B cell (primary cell): ENCODE data around the gene CDH18. TPM values are rescaled to one million over a fixed set of nuclear protein-coding genes. Genes with fewer than 3 reads are reported as not detected.

Experiments used
- ATAC-seq: fragments of 200-7000 bp; cut with Tn5 transposase; one replicate; pipeline ENCODE4 v1.10.0; 2021; ENCODE audit warnings: low read depth, mild to moderate bottlenecking, moderate number of reproducible peaks, moderate library complexity
- CTCF ChIA-PET: fragments of 350-600 bp; sonication (Branson Sonifier 250); formaldehyde crosslinking; loops from one replicate; lab custom pipeline; 2021; ENCODE audit warnings: antibody characterized with exemption, inconsistent platforms; lab: Charles Lee
- POLR2A ChIA-PET: fragments of 350-600 bp; sonication (Branson Sonifier 250); formaldehyde crosslinking; loops from one replicate; lab custom pipeline; 2021; ENCODE audit warnings: antibody characterized with exemption; lab: Charles Lee
- DNase-seq: peaks from one replicate; pipeline ENCODE4 v3.0.0; 2013
- H2AFZ ChIP-seq: 2 replicates; pipeline ENCODE4 v1.6.1; 2012; ENCODE audit warnings: mild to moderate bottlenecking, low read depth, low read length; ENCODE audit not compliant: insufficient read depth, poor library complexity, severe bottlenecking
- H3K27ac ChIP-seq, 2 donors: 1 replicate in 1 of 2; 2 replicates in 1 of 2; pipeline ENCODE4 v1.5.1; 2012 to 2013; ENCODE audit warnings: low read length in 2 of 2, mild to moderate bottlenecking in 2 of 2, moderate library complexity in 1 of 2
- H3K27me3 ChIP-seq, 4 experiments: fragments of 200-600 bp in 1 of 4; sonication (generic) in 1 of 4; replicated peaks in 1 of 4; 1 replicate in 2 of 4; 2 replicates in 2 of 4; pipeline versions ENCODE4 v1.6.1 to v1.7.0; 2013 to 2016; ENCODE audit warnings: low read length in 3 of 4, mild to moderate bottlenecking in 2 of 4, mixed read lengths in 1 of 4, moderate library complexity in 1 of 4; ENCODE audit not compliant: insufficient read depth in 4 of 4, control insufficient read depth in 3 of 4; ENCODE audit errors: control extremely low read depth in 1 of 4
- H3K36me3 ChIP-seq, 2 experiments: replicated peaks in 1 of 2; 1 replicate in 1 of 2; 2 replicates in 1 of 2; pipeline versions ENCODE4 v1.6.1 to v1.7.1; 2013; ENCODE audit warnings: low read length in 1 of 2; ENCODE audit not compliant: insufficient read depth in 2 of 2, control insufficient read depth in 1 of 2; ENCODE audit errors: control extremely low read depth in 1 of 2, extremely low read depth in 1 of 2
- H3K4me1 ChIP-seq, 2 donors: fragments of 200-600 bp in 1 of 2; sonication (generic) in 1 of 2; 1 replicate in 1 of 2; 2 replicates in 1 of 2; pipeline versions ENCODE4 v1.5.1 to v1.6.1; 2013 to 2017; ENCODE audit warnings: low read length in 2 of 2; ENCODE audit not compliant: control insufficient read depth in 2 of 2, insufficient read depth in 2 of 2
- H3K4me2 ChIP-seq: replicated peaks from 2 replicates; pipeline ENCODE3; 2012; ENCODE audit warnings: mild to moderate bottlenecking, low read depth, low read length; ENCODE audit not compliant: poor library complexity, severe bottlenecking
- H3K4me3 ChIP-seq, 5 experiments: fragments of 200-600 bp in 1 of 5; sonication (generic) in 1 of 5; 1 replicate in 3 of 5; 2 replicates in 2 of 5; pipeline versions ENCODE4 v1.5.1 to v1.7.0; 2011 to 2016; ENCODE audit warnings: low read length in 4 of 5, mild to moderate bottlenecking in 4 of 5, low read depth in 2 of 5, control low read depth in 1 of 5, moderate library complexity in 1 of 5; ENCODE audit not compliant: insufficient read depth in 1 of 5; ENCODE audit errors: control extremely low read depth in 1 of 5, extremely low read depth in 1 of 5
- H3K79me2 ChIP-seq: fragments of 200-600 bp; sonication (generic); one replicate; pipeline ENCODE4 v1.6.0; 2016; ENCODE audit warnings: low read length; ENCODE audit not compliant: control insufficient read depth, insufficient read depth
- H3K9ac ChIP-seq: fragments of 200-600 bp; sonication (generic); 2 replicates; pipeline ENCODE4 v1.6.1; 2017; ENCODE audit warnings: mild to moderate bottlenecking, low read length, moderate library complexity
- H3K9me3 ChIP-seq, 3 donors: one replicate each; pipeline versions ENCODE4 v1.6.1 to v1.7.1; 2013; ENCODE audit warnings: low read length in 2 of 3; ENCODE audit not compliant: control insufficient read depth in 2 of 3, insufficient read depth in 1 of 3; ENCODE audit errors: control extremely low read depth in 1 of 3
- H4K20me1 ChIP-seq: 2 replicates; pipeline ENCODE4 v1.6.0; 2012; ENCODE audit warnings: mild to moderate bottlenecking, low read length; ENCODE audit not compliant: insufficient read depth, control insufficient read depth, poor library complexity, severe bottlenecking
- H3K27ac Mint-ChIP-seq: one replicate; pipeline ENCODE4 v1.8.0; 2021; ENCODE audit warnings: mixed read lengths
- H3K27me3 Mint-ChIP-seq: one replicate; pipeline ENCODE4 v1.8.0; 2021; ENCODE audit warnings: mixed read lengths
- H3K4me1 Mint-ChIP-seq: one replicate; pipeline ENCODE4 v1.8.0; 2021; ENCODE audit warnings: mixed read lengths
- H3K4me3 Mint-ChIP-seq: one replicate; pipeline ENCODE4 v1.8.0; 2021; ENCODE audit warnings: mixed read lengths
- H3K9me3 Mint-ChIP-seq: one replicate; pipeline ENCODE4 v1.8.0; 2022; ENCODE audit warnings: mixed read lengths; ENCODE audit not compliant: insufficient read depth
- EZH2 ChIP-seq: IDR thresholded peaks from 2 replicates; pipeline ENCODE4 v1.6.1; 2012; ENCODE audit warnings: borderline replicate concordance, low read depth, mild to moderate bottlenecking, moderate library complexity, low read length; ENCODE audit not compliant: insufficient read depth, poor library complexity, severe bottlenecking
- WGBS: methylation state at CpG from one replicate; pipeline ENCODE4 v1.1.5; 2013; ENCODE audit warnings: missing lambda C conversion rate; ENCODE audit not compliant: insufficient coverage; 5-methylcytosine and 5-hydroxymethylcytosine counted together
- intact Hi-C: fragments of 100-400 bp; cut with micrococcal nuclease; formaldehyde crosslinking; loops from one replicate; pipeline ENCODE4 v1.10.0; 2022
- polyA plus RNA-seq: library from polyadenylated mRNA; depleted of rRNA; stranded (reverse); fragments of >200 nt; gene quantifications from 2 replicates; pipeline ENCODE4 v1.2.3, GENCODE V29; 2012
- total RNA-seq, 2 donors: library from RNA; stranded (reverse); fragments of 120-200 nt in 1 of 2; gene quantifications; 1 replicate in 1 of 2; 2 replicates in 1 of 2; pipeline versions ENCODE4 v1.2.3 to v1.2.4, GENCODE V29; 2013 to 2022
- TF ChIP-seq, protein P1 (sequence below): fragments of 200-600 bp; IDR thresholded peaks from one replicate; pipeline ENCODE4 v1.8.0; 2022; ENCODE audit warnings: antibody characterized with exemption, mild to moderate bottlenecking

Gene CDH18
- total and polyA plus RNA-seq, 2 donors (not counting 1 experiment from before 2014, with no cell fraction given) = not detected

DNA sequence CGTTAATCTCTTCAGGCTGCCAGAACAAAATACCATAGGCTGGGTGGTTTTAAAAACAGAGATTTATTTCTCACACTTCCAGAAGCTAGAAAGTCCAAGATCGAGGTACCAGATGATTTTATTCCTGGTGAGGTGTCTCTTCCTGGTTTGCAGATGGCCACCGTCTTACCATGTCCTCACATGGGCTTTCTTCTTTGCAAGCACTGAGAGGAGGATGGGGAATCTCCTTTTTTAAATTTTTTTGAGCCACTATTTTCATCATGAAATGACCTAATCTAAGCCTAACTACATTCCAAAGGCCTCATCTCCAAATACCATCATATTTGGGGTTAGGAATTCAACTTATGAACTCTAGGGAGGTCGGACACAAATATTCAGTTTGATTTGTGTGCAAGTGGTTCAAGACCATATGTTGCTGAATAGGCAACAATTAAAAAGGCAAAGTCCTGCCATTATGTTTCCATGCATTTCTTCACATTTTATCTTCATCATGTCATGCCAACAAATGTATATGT is 371.2 kb downstream of the CDH18 start:
- Histone ChIP-seq H2AFZ (no peak overlapping the region), H3K27ac (no peak overlapping the region), H3K27me3 (no peaks in the 10 kb centered on the region), H3K79me2 (no peaks in the 10 kb centered on the region), H3K36me3 (no peaks in the 10 kb centered on the region), H3K4me2 (no peak overlapping the region), H3K9me3 (no peaks in the 10 kb centered on the region), H3K9ac (no peak overlapping the region), H3K4me3 (no peak overlapping the region), H4K20me1 (no peaks in the 10 kb centered on the region), H3K4me1 (no peaks in the 10 kb centered on the region)
- CTCF ChIA-PET = no interaction called here
- no peak for TF ChIP-seq EZH2
- TF ChIP-seq, protein P1, sequence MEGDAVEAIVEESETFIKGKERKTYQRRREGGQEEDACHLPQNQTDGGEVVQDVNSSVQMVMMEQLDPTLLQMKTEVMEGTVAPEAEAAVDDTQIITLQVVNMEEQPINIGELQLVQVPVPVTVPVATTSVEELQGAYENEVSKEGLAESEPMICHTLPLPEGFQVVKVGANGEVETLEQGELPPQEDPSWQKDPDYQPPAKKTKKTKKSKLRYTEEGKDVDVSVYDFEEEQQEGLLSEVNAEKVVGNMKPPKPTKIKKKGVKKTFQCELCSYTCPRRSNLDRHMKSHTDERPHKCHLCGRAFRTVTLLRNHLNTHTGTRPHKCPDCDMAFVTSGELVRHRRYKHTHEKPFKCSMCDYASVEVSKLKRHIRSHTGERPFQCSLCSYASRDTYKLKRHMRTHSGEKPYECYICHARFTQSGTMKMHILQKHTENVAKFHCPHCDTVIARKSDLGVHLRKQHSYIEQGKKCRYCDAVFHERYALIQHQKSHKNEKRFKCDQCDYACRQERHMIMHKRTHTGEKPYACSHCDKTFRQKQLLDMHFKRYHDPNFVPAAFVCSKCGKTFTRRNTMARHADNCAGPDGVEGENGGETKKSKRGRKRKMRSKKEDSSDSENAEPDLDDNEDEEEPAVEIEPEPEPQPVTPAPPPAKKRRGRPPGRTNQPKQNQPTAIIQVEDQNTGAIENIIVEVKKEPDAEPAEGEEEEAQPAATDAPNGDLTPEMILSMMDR = no peak
- Mint-ChIP-seq H3K27me3 (no peaks in the 10 kb centered on the region), H3K4me1 (no peaks in the 10 kb centered on the region), H3K4me3 (no peak overlapping the region), H3K27ac (no peak overlapping the region), H3K9me3 (peaks cover 8% of the 10 kb centered on the region)
- no peak for DNase-seq
- POLR2A ChIA-PET = no interaction called here
- no CpG with 5 or more reads among the region's 4 CpGs for WGBS
- intact Hi-C loops = loop anchor here (10.0 kb wide), 1 partner anchor 1152 kb away; no protein-coding TSS in a partner anchor
- ATAC-seq = no peak

DNA sequence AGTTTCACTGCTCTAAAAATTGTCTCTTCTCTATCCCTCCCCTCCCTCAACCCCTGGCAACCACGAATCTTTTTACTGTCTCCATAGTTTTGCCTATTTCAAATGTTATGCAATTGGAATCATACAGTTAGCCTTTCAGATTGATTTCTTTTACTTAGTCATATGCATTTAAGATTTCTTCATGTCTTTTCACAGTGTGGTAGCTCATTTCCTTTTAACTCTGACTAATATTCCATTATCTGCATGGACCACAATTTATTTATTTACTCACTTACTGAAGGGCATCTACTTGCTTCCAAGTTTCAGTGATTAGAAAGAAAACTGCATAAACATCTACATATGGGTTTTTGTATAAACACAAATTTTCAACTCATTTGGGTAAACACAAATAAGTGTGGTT is 372.3 kb downstream of the CDH18 start:
- CTCF ChIA-PET = no interaction called here

More for the DNA sequence above, 372.3 kb downstream of the CDH18 start:
- intact Hi-C loops = loop anchor here (10.0 kb wide), 1 partner anchor 1151 kb away; no protein-coding TSS in a partner anchor
- no peaks in the 10 kb centered on the region for H3K36me3 ChIP-seq
- DNase-seq (no peak), ATAC-seq (no peak)
- H3K4me1 ChIP-seq = no peaks in the 10 kb centered on the region
- 60% methylated on average over 1 of the region's 1 CpG for WGBS
- no peak overlapping the region for H3K27ac ChIP-seq
- H4K20me1 ChIP-seq = no peaks in the 10 kb centered on the region
- POLR2A ChIA-PET = no interaction called here
- no peak overlapping the region for H3K4me3 ChIP-seq
- no peaks in the 10 kb centered on the region for H3K27me3 ChIP-seq
- H3K27me3 Mint-ChIP-seq = no peaks in the 10 kb centered on the region
- H3K79me2 ChIP-seq = no peaks in the 10 kb centered on the region
- no peaks in the 10 kb centered on the region for H3K4me1 Mint-ChIP-seq
- peaks cover 3% of the 10 kb centered on the region for H3K9me3 Mint-ChIP-seq
- no peak overlapping the region for H3K9ac ChIP-seq
- H3K9me3 ChIP-seq = no peaks in the 10 kb centered on the region
- no peak overlapping the region for H2AFZ ChIP-seq
- H3K4me3 Mint-ChIP-seq = no peak overlapping the region
- no peak overlapping the region for H3K27ac Mint-ChIP-seq
- TF ChIP-seq, protein P1 = no peak
- no peak for TF ChIP-seq EZH2
- H3K4me2 ChIP-seq = no peak overlapping the region
